ENCODE measurements around the gene ITK. TPM values are rescaled to one million over a fixed set of nuclear protein-coding genes. Genes with fewer than 3 reads are reported as not detected.

ITK gene
- total RNA-seq, 1 donor from 2014 or later = not detected

DNA sequence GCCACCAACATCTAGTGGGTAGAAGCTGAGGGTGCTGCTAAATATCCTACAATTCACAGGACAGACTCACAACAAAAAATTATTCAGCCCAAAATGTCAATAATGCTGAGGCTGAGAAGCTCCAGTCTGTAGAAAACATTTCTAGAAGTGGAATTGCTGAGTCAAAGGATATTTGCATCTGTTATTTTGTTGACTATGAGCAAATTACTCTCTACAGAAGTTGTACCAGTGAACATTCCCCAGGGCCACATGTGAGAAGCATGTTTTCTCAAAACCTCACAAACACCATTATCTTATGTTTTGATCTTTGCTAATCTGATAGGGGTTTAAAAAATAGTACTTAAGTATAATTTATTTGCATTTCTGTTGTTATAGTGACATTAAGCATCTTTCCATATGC is 15.4 kb downstream of the ITK start:
- DNase-seq (ENCODE audit: low read depth) (no peak), FAIRE-seq (no peak)
- no peak overlapping the region for H3K4me3 ChIP-seq (ENCODE audit: low read depth, low read length)
- H3K36me3 ChIP-seq (ENCODE audit: control insufficient read depth, insufficient read depth, low read length) = no peaks in the 10 kb centered on the region
- no peaks in the 10 kb centered on the region for H3K27me3 ChIP-seq (ENCODE audit: control insufficient read depth, insufficient read depth, low read length)
- TF ChIP-seq, protein P1, sequence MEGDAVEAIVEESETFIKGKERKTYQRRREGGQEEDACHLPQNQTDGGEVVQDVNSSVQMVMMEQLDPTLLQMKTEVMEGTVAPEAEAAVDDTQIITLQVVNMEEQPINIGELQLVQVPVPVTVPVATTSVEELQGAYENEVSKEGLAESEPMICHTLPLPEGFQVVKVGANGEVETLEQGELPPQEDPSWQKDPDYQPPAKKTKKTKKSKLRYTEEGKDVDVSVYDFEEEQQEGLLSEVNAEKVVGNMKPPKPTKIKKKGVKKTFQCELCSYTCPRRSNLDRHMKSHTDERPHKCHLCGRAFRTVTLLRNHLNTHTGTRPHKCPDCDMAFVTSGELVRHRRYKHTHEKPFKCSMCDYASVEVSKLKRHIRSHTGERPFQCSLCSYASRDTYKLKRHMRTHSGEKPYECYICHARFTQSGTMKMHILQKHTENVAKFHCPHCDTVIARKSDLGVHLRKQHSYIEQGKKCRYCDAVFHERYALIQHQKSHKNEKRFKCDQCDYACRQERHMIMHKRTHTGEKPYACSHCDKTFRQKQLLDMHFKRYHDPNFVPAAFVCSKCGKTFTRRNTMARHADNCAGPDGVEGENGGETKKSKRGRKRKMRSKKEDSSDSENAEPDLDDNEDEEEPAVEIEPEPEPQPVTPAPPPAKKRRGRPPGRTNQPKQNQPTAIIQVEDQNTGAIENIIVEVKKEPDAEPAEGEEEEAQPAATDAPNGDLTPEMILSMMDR (IDR thresholded peaks at IDR 0.05; ENCODE audit: insufficient read depth, low read length, severe bottlenecking) = no peak

DNA sequence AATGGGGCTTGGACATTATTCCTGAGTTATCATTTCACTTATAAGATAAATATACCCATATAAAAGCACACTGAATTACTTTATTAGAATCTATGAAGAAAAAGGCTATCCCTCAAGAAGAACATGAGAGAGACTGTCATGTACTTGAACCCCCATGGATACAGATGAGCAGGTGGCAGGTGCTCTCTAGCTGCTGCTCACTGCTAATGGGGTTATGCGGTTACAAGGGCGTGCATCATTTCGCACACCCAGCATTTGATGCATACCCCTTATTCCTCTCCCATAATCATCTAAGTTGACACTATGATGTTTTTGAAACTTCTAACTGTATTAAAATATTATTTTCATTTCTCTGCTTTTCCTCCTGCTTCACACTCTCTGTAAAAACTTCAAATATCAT is 16.4 kb downstream of the ITK start:
- TF ChIP-seq, protein P1 (IDR thresholded peaks at IDR 0.05; ENCODE audit: insufficient read depth, low read length, severe bottlenecking) = no peak
- H3K4me3 ChIP-seq (ENCODE audit: low read depth, low read length) = no peak overlapping the region
- no peak for DNase-seq (ENCODE audit: low read depth)
- no peak for FAIRE-seq
- H3K36me3 ChIP-seq (ENCODE audit: control insufficient read depth, insufficient read depth, low read length) = no peaks in the 10 kb centered on the region
- H3K27me3 ChIP-seq (ENCODE audit: control insufficient read depth, insufficient read depth, low read length) = no peaks in the 10 kb centered on the region

DNA sequence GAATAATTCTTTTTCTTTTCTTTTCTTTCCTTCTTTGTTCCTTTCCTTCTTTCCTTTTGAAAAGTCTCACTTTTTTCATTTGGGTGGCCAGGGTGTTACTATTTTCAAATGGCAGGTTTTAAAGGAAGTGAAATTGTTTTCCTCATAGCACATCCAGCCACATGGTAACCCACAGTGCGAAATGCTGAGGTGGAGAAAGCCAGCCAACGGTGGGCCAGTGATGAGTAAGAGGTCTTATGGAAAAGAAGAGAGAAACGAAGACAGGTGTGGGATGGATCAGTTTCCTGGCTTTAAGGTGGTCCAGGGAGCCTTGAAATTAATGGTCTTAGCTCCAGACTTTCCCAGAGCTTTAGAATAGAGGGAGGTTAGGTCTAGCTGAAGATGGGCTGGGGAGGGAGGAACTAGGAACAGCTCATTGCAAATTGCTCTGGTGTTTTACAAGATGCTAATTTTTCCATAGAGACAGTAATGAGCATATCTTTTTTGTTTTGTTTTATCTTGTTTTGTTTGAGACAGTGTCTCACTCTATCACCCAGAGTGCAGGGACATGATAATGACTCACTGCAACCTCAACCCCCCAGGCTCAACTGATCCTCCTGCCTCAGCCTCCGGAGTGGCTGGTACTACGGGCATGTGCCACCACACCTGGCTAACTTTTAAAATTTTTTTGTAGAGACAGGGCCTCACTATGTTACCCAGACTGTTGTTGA is 17.8 kb downstream of the ITK start:
- TF ChIP-seq, protein P1 (IDR thresholded peaks at IDR 0.05; ENCODE audit: insufficient read depth, low read length, severe bottlenecking) = no peak
- Histone ChIP-seq H3K36me3 (ENCODE audit: control insufficient read depth, insufficient read depth, low read length) (no peaks in the 10 kb centered on the region), H3K27me3 (ENCODE audit: control insufficient read depth, insufficient read depth, low read length) (no peaks in the 10 kb centered on the region), H3K4me3 (ENCODE audit: low read depth, low read length) (no peak overlapping the region)
- no peak for FAIRE-seq
- no peak for DNase-seq (ENCODE audit: low read depth)

DNA sequence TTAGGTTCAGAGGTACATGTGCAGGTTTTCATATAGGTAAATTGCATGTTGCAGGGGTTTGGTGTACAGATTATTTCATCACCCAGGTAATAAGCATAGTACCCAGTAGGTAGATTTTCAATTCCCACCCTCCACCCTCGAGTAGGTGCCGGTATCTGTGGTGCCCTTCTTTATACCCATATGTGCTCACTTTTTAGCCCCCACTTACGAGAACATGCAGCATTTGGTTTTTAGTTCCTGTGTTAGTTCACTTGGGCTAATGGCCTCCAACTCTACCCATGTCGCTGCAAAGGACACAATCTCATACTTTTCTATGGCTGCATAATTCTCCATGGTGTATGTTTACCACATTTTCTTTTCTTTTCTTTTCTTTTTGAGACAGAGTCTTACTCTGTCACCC is 21.2 kb downstream of the ITK start:
- H3K36me3 ChIP-seq (ENCODE audit: control insufficient read depth, insufficient read depth, low read length) = no peaks in the 10 kb centered on the region
- FAIRE-seq (no peak), DNase-seq (ENCODE audit: low read depth) (no peak)
- H3K4me3 ChIP-seq (ENCODE audit: low read depth, low read length) = no peak overlapping the region
- TF ChIP-seq, protein P1 (IDR thresholded peaks at IDR 0.05; ENCODE audit: insufficient read depth, low read length, severe bottlenecking) = no peak
- no peaks in the 10 kb centered on the region for H3K27me3 ChIP-seq (ENCODE audit: control insufficient read depth, insufficient read depth, low read length)

DNA sequence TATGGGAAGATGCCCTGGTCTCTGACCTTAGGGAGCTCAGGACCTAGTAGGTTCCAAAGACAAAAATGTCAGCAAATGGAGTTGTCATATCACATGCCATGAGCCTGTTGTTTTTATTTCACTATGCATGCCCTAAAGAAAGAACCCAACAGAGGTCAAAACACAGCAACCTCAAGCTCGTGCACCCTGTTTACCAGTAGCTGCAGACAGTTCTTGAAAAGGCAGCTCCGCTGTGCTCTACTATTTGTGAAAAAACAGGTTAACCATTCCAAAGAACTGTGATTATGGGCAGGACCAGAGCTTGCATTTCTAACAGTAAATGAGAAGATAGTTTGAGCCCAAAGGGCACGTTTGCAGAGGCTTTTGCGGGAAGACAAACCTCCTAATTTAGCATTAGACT is 22.8 kb downstream of the ITK start:
- no peaks in the 10 kb centered on the region for H3K27me3 ChIP-seq (ENCODE audit: control insufficient read depth, insufficient read depth, low read length)
- H3K36me3 ChIP-seq (ENCODE audit: control insufficient read depth, insufficient read depth, low read length) = no peaks in the 10 kb centered on the region
- TF ChIP-seq, protein P1 (IDR thresholded peaks at IDR 0.05; ENCODE audit: insufficient read depth, low read length, severe bottlenecking) = no peak
- H3K4me3 ChIP-seq (ENCODE audit: low read depth, low read length) = no peak overlapping the region
- DNase-seq (ENCODE audit: low read depth) (no peak), FAIRE-seq (no peak)

DNA sequence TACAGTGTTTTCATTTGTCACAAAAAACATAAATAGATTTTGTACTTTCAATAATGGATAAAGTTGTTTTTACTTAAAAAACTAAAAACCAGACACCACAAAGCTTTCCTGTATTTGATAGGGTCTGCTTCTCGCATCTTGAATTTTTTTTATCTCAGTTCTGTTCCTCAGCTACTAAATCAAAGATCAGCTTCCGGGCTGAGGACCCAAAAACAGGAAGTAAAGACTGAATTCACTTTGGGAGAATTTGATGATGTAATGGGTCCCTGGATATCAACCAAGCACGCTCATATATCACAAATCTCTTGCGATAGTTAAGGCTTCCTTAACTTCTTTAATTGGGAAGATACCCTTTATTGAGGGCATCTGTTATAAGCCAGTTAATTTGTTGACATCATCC is 24.1 kb downstream of the ITK start:
- FAIRE-seq (no peak), DNase-seq (ENCODE audit: low read depth) (no peak)

More for the DNA sequence above, 24.1 kb downstream of the ITK start:
- Histone ChIP-seq H3K36me3 (ENCODE audit: control insufficient read depth, insufficient read depth, low read length) (no peaks in the 10 kb centered on the region), H3K4me3 (ENCODE audit: low read depth, low read length) (no peak overlapping the region), H3K27me3 (ENCODE audit: control insufficient read depth, insufficient read depth, low read length) (no peaks in the 10 kb centered on the region)
- TF ChIP-seq, protein P1 (IDR thresholded peaks at IDR 0.05; ENCODE audit: insufficient read depth, low read length, severe bottlenecking) = no peak

Measured in bronchial epithelial cell (primary cell).